GM12878 (cell line): Measurements from ENCODE around the gene EED. TPM values are rescaled to one million over a fixed set of nuclear protein-coding genes. Genes with fewer than 3 reads are reported as not detected.

Experiments
- ATAC-seq: fragments of 200-7000 bp; cut with Tn5 transposase; 3 replicates; pipeline ENCODE4 v1.9.1; 2020; ENCODE audit warnings: mild to moderate bottlenecking, moderate library complexity
- BruUV-seq: library from RNA; stranded (reverse); fragments of 400-500 nt; replicated peaks from 2 replicates; lab custom pipeline; 2021; lab: Mats Ljungman, UMichigan
- CTCF ChIA-PET: fragments of 300-600 bp; sonication (Branson Sonifier 250); formaldehyde crosslinking; extraction: SDS; loops from one replicate; lab custom pipeline; 2021; ENCODE audit warnings: inconsistent platforms; lab: Yijun Ruan, JAX
- POLR2A ChIA-PET: fragments of 350-600 bp; formaldehyde crosslinking; extraction: SDS; loops from one replicate; lab custom pipeline; 2021; ENCODE audit warnings: inconsistent platforms; lab: Charles Lee
- RAD21 ChIA-PET: fragments of 300-600 bp; sonication (Branson Sonifier 250); formaldehyde crosslinking; loops from one replicate; lab custom pipeline; 2023; ENCODE audit warnings: antibody characterized with exemption; ENCODE audit not compliant: unreplicated experiment; lab: Charles Lee
- SMC1A ChIA-PET: fragments of 300-600 bp; sonication (Branson Sonifier 250); formaldehyde crosslinking; loops from one replicate; lab custom pipeline; 2023; ENCODE audit not compliant: unreplicated experiment, uncharacterized antibody; lab: Charles Lee
- DNase-seq: peaks from one replicate; pipeline ENCODE4 v3.0.0-alpha.2; 2011; ENCODE audit warnings: low read depth, low spot score
- FAIRE-seq: peaks from 3 replicates; lab custom pipeline; 2011; peaks lifted over from hg19 to GRCh38; lab: Jason Lieb, UNC
- H2AFZ ChIP-seq: 2 replicates; pipeline ENCODE4 v1.6.0; 2011; ENCODE audit warnings: low read depth, low read length, control low read depth; ENCODE audit not compliant: control insufficient read depth
- H3K27ac ChIP-seq: 2 replicates; pipeline ENCODE4 v1.5.1; 2011; ENCODE audit warnings: control low read depth; ENCODE audit not compliant: control insufficient read depth, insufficient read depth
- H3K27me3 ChIP-seq, 2 experiments: replicated peaks in 1 of 2; 2 replicates each; pipeline versions ENCODE4 v1.6.0 to v1.6.1; 2011; ENCODE audit warnings: low read length in 1 of 2; ENCODE audit not compliant: control insufficient read depth in 2 of 2, insufficient read depth in 2 of 2
- H3K36me3 ChIP-seq, 2 experiments: 2 replicates each; pipeline ENCODE4 v1.5.1; 2011; ENCODE audit warnings: low read length in 1 of 2; ENCODE audit not compliant: control insufficient read depth in 2 of 2, insufficient read depth in 2 of 2
- H3K4me1 ChIP-seq: 2 replicates; pipeline ENCODE4 v1.6.1; 2011; ENCODE audit warnings: mild to moderate bottlenecking, low read length, moderate library complexity, mixed read lengths; ENCODE audit not compliant: control insufficient read depth, insufficient read depth
- H3K4me2 ChIP-seq: 2 replicates; pipeline ENCODE4 v1.6.0; 2011; ENCODE audit warnings: control low read depth; ENCODE audit not compliant: control insufficient read depth, insufficient read depth
- H3K4me3 ChIP-seq: fragments of 200-600 bp; sonication (generic); 2 replicates; pipeline ENCODE4 v1.5.1; 2016
- H3K79me2 ChIP-seq: 2 replicates; pipeline ENCODE4 v1.6.0; 2011; ENCODE audit warnings: low read length; ENCODE audit not compliant: control insufficient read depth, insufficient read depth
- H3K9ac ChIP-seq: 2 replicates; pipeline ENCODE4 v1.8.0; 2011; ENCODE audit warnings: low read length, control low read depth, mixed read lengths; ENCODE audit not compliant: control insufficient read depth, insufficient read depth
- H3K9me3 ChIP-seq: replicated peaks from 3 replicates; pipeline ENCODE4 v1.5.1; 2011; ENCODE audit warnings: mild to moderate bottlenecking, low read length; ENCODE audit not compliant: control insufficient read depth, insufficient read depth
- H4K20me1 ChIP-seq: 2 replicates; pipeline ENCODE4 v1.6.0; 2011; ENCODE audit not compliant: control insufficient read depth, insufficient read depth
- BCL11A ChIP-seq: IDR thresholded peaks from 2 replicates; pipeline ENCODE4 v1.6.1; 2011; ENCODE audit warnings: low read depth, low read length
- BHLHE40 ChIP-seq, 2 experiments: fragments of 450-650 bp in 1 of 2; IDR thresholded peaks; 2 replicates each; pipeline ENCODE4 v1.6.1; 2011 to 2017; ENCODE audit warnings: low read depth in 2 of 2, borderline replicate concordance in 1 of 2, improper control_type of control experiment in 1 of 2, low read length in 1 of 2, mild to moderate bottlenecking in 1 of 2
- BMI1 ChIP-seq: fragments of 450-650 bp; IDR thresholded peaks from 2 replicates; pipeline ENCODE4 v1.6.1; 2016; ENCODE audit warnings: mild to moderate bottlenecking, moderate library complexity, borderline replicate concordance
- BRCA1 ChIP-seq: IDR thresholded peaks from 2 replicates; pipeline ENCODE4 v1.6.1; 2011; ENCODE audit warnings: low read depth, low read length, improper control_type of control experiment
- CEBPZ ChIP-seq: fragments of 150-350 bp; IDR thresholded peaks from 2 replicates; pipeline ENCODE4 v1.6.1; 2016; ENCODE audit warnings: low read depth, low read length
- DPF2 ChIP-seq: fragments of 450-650 bp; IDR thresholded peaks from 2 replicates; pipeline ENCODE4 v1.6.1; 2017; ENCODE audit warnings: mild to moderate bottlenecking
- HCFC1 ChIP-seq: fragments of 150-350 bp; IDR thresholded peaks from 2 replicates; pipeline ENCODE4 v1.6.1; 2014; ENCODE audit warnings: low read length
- IKZF1 ChIP-seq: fragments of 450-650 bp; conservative IDR thresholded peaks from 2 replicates; pipeline ENCODE4 v1.6.1; 2017; ENCODE audit warnings: antibody characterized with exemption, mild to moderate bottlenecking
- JUND ChIP-seq: IDR thresholded peaks from 2 replicates; pipeline ENCODE4 v1.6.1; 2012; ENCODE audit warnings: low read depth, mild to moderate bottlenecking, low read length, improper control_type of control experiment, moderate library complexity
- KAT2A ChIP-seq: conservative IDR thresholded peaks from 2 replicates; pipeline ENCODE4 v1.6.1; 2011; ENCODE audit warnings: low read depth, low read length; ENCODE audit not compliant: control insufficient read depth
- MEF2B ChIP-seq: fragments of 450-650 bp; IDR thresholded peaks from 2 replicates; pipeline ENCODE4 v1.6.1; 2018; ENCODE audit warnings: mild to moderate bottlenecking, moderate library complexity; ENCODE audit not compliant: partially characterized antibody, poor library complexity, severe bottlenecking
- MLLT1 ChIP-seq: fragments of 450-650 bp; IDR thresholded peaks from 2 replicates; pipeline ENCODE4 v1.6.1; 2016; ENCODE audit warnings: mild to moderate bottlenecking
- POLR2AphosphoS5 ChIP-seq: IDR thresholded peaks from 2 replicates; pipeline ENCODE4 v1.6.1; 2011; ENCODE audit warnings: mild to moderate bottlenecking, low read length, inconsistent platforms
- RAD51 ChIP-seq: fragments of 450-650 bp; IDR thresholded peaks from 2 replicates; pipeline ENCODE4 v1.6.1; 2016; ENCODE audit warnings: moderate library complexity, mild to moderate bottlenecking, inconsistent platforms
- RCOR1 ChIP-seq: conservative IDR thresholded peaks from 2 replicates; pipeline ENCODE4 v1.6.1; 2012; ENCODE audit warnings: low read depth, low read length, improper control_type of control experiment
- SMC3 ChIP-seq: IDR thresholded peaks from 2 replicates; pipeline ENCODE4 v1.6.1; 2011; ENCODE audit warnings: low read length, improper control_type of control experiment, borderline replicate concordance
- ZBED1 ChIP-seq: IDR thresholded peaks from 2 replicates; pipeline ENCODE4 v1.6.1; 2016; ENCODE audit warnings: borderline replicate concordance
- WGBS: methylation state at CpG from one replicate; pipeline ENCODE4 v1.1.6; 2016; ENCODE audit warnings: low lambda C conversion rate; ENCODE audit not compliant: insufficient replicate concordance, insufficient coverage; ENCODE audit errors: missing lambda C conversion rate; 5-methylcytosine and 5-hydroxymethylcytosine counted together
- in situ Hi-C: fragments of 300-500 bp; cut with MboI; formaldehyde crosslinking; loops from 9 replicates; pipeline ENCODE4 v1.14.3; 2018; ENCODE audit warnings: mixed read lengths
- intact Hi-C: fragments of 100-400 bp; cut with micrococcal nuclease; formaldehyde crosslinking; loops from one replicate; pipeline ENCODE4 v1.14.2; 2022; ENCODE audit not compliant: unreplicated experiment
- polyA plus RNA-seq, 11 experiments: library from polyadenylated mRNA; depleted of rRNA in 4 of 11; unstranded in 6 of 11; stranded (reverse) in 5 of 11; fragments of >200 nt; fragmentation: Nextera tagmentation in 4 of 11; fragmentation: Illumina TruSeq in 1 of 11; extraction: Ambion mirVana in 4 of 11; extraction: Trizol in 1 of 11; gene quantifications; 1 replicate in 1 of 11; 2 replicates in 10 of 11; pipeline versions ENCODE4 v1.2.1 to v1.2.3, GENCODE V29; 2011 to 2016; ENCODE audit warnings: inconsistent platforms in 2 of 11, missing spikeins in 2 of 11, low read depth in 1 of 11
- total RNA-seq, 4 experiments: library from RNA; depleted of rRNA in 3 of 4; stranded (reverse); fragments of >200 nt in 3 of 4; fragmentation: Illumina TruSeq in 1 of 4; extraction: Trizol in 1 of 4; gene quantifications; 2 replicates each; pipeline versions ENCODE4 v1.2.1 to v1.2.3, GENCODE V29; 2013 to 2021

The EED gene
- total and polyA plus RNA-seq, 10 of the 15 experiments (the other 5 are each of a cell fraction or from before 2014, with no cell fraction given) = 41.5 to 140 (median 72.2) TPM

GRCh38 chr11:86243396-86243795, 1.2 kb upstream of the EED start:
- RAD21 ChIA-PET = no interaction called here
- no peaks in the 10 kb centered on the region for H3K9me3 ChIP-seq
- peak overlapping the region; percentile 92 for H3K4me2 ChIP-seq
- H3K79me2 ChIP-seq = peaks cover 36% of the 10 kb centered on the region
- 3% methylated on average over 2 of the region's 2 CpGs for WGBS
- in situ Hi-C loops (no loop called here), intact Hi-C loops (no loop called here)
- POLR2A ChIA-PET = interaction anchor here (1.2 to 1.6 kb wide), 3 partner anchors 20 to 176 kb away, joined by 3 to 7 read pairs (median 3); no protein-coding TSS in a partner anchor
- BruUV-seq = no TSS peak
- peak overlapping the region; percentile 73 for H2AFZ ChIP-seq
- DNase-seq (no peak), FAIRE-seq (no peak), ATAC-seq (no peak)
- SMC1A ChIA-PET = interaction anchor here (1.9 to 3.7 kb wide), 3 partner anchors 14 to 50 kb away, joined by 6 to 11 read pairs (median 6); no protein-coding TSS in a partner anchor
- no peaks in the 10 kb centered on the region for H3K27me3 ChIP-seq
- CTCF ChIA-PET = interaction anchor here (0.8 to 2.8 kb wide), 5 partner anchors 14 to 49 kb away, joined by 3 to 9 read pairs (median 3); no protein-coding TSS in a partner anchor
- no peaks in the 10 kb centered on the region for H4K20me1 ChIP-seq
- peak overlapping the region; percentile 98; the same call in 1 of the 2 replicates for H3K27ac ChIP-seq
- TF ChIP-seq BMI1 (no peak), JUND (no peak), ZBED1 (no peak), POLR2AphosphoS5 (no peak), RCOR1 (no peak), MLLT1 (no peak), CEBPZ (no peak), BRCA1 (no peak), SMC3 (no peak), BCL11A (no peak), KAT2A (no peak), RAD51 (no peak), IKZF1 (no peak), MEF2B (no peak), BHLHE40 (IDR thresholded peaks at IDR 0.05; ENCODE audit: borderline replicate concordance in 1 of 2, low read depth in 2 of 2, low read length in 1 of 2) (no peak), DPF2 (no peak), HCFC1 (no peak)
- peak overlapping the region; percentile 81; the same call in 1 of the 2 replicates for H3K4me3 ChIP-seq
- peaks cover 0 to 5% of the 10 kb centered on the region in 2 experiments; a peak in 2 of 4 replicates for H3K36me3 ChIP-seq
- H3K9ac ChIP-seq = no peak overlapping the region; the same call in 1 of the 2 replicates
- peaks cover 12% of the 10 kb centered on the region for H3K4me1 ChIP-seq
